NCI-H774 (cell line): ENCODE measurements around the gene LHX3.

Source experiments
- DNase-seq: peaks from one replicate; lab custom pipeline; 2025; lab: John Stamatoyannopoulos, UW

The LHX3 gene

GRCh38 chr9:136192289-136193126 lies 12.4 kb downstream of the LHX3 start:
- DNase-seq: no peak

- no peak for DNase-seq
These were observed 13.0 kb downstream of the LHX3 start for GRCh38 chr9:136191960-136192286.

GRCh38 chr9:136191099-136191959 lies 13.6 kb downstream of the LHX3 start:
- DNase-seq: no peak

DNA sequence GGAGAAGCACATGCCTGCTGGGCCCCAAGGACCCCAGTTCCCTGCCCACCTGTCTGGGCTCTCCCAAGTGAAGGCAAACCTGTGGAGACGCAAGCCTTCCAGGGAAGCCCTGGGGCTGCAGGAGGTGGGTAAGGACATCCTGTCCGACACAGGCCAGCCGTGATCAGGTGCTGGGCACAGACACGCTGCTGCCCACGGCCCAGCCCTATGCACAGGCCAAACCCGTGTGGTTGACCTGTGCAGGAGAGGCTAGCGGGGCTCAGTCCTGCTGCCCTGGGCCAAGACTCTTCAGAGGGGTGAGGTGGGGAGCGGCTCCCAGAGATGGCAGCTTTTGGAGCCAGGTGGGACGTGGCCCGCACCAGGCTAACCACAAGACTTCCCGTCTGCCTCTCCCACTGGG lies 14.3 kb downstream of the LHX3 start:
- no peak for DNase-seq

DNA sequence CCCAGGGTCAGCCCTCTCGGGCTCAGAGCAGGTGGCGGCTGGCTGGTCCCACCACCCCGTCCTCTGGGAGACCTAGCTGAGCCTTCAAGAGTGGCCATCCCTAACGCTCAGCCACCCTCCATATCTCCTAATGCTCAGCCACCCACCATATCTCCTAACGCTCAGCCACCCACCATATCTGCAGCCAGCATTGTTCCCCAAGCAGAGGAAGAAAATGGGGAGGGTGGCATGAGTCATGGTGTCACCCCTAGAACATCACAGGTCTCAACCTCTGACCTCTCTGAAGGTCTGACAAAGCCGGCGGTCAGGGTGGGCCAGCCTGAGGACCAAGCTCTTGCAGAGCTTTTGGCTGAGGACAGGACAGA lies 14.7 kb downstream of the LHX3 start:
- no peak for DNase-seq

- no peak for DNase-seq
These were observed 15.3 kb downstream of the LHX3 start for GRCh38 chr9:136189394-136190236.

DNA sequence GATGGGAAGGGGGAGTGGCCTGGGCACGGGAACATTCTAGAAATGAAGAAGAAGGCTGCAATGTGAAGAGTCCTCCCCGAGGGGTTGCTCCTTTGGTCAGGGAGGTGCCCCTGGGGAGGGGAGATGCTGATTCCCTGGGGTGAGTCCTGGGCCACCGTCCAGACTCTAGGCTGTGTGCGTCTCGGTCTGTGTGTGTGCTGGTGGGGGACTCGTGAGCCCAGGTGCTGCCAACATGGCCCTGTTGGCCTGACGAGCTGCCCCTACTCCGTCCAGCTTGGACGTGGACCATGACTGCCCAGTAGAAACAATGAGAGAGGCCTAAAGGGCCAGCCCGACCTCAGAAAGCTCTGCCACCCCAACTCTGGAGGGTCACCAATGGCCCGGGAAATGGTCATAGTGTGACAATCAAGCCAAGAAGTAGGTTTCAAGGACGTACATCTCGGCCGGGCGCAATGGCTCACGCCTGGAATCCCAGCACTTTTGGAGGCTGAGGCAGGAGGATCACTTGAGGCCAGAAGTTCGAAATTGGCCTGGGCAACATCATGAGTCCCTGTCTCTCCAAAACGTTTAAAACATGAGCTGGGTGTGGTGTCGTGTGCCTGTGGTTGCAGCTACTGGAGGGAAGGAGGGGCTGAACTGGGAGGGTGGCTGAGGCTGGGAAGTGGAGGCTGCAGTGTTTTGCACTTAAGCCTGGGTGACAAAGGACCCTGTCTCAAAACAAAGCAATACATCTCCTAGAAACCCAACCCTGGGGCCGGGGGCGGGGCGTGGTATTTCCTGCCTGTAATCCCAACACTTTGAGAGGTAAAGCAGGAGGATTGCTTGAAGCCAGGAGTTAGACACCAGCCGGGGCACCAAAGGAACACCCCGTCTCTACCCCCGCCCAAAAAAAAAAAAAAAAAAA lies 17.0 kb downstream of the LHX3 start:
- DNase-seq: no peak

DNA sequence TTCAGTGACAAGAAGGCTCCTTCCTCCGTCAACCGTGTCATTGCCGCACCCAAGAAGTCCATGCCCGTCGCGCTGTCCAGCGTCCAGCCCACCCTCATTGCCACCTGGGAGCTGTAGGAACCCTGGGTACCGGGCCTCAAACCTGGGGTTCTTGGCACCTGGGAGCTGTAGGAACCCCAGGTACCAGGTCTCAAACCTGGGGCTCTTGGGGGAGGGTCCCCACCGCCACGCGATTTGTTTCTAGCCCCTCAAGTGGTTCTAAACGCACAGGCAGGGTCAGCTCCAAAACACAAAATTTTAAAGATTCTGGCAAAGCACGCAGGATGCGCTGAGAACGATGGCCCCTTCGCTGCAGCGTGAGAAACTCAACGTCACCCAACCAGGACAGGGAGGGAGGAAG lies 17.7 kb downstream of the LHX3 start:
- no peak for DNase-seq

- DNase-seq: no peak
These were observed 18.5 kb downstream of the LHX3 start for GRCh38 chr9:136186386-136186785.

- DNase-seq: no peak
These were observed 19.1 kb downstream of the LHX3 start for GRCh38 chr9:136185596-136186366.

DNA sequence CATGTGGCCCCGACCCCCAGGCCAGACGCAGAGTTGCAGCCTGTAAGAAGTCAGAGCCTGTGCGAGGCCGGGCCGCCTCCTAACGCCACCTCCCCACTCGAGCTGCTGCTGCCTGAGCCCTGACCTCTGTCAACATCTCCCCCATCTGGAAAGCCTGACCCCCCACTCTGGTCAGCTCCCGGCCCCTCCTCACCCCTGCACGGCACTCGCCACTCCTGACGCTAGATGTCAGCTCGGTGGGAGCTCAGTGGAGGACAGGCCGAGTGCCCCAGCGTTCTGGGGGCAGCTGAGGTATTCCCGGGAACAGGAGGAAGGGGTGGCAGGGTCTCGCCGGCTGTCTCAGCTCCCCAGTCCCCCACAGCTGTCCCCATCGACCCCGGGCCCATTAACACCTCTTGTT lies 19.9 kb downstream of the LHX3 start:
- DNase-seq: no peak

GRCh38 chr9:136182850-136183422 lies 22.0 kb downstream of the LHX3 start:
- no peak for DNase-seq

GRCh38 chr9:136182420-136182787 lies 22.5 kb downstream of the LHX3 start:
- no peak for DNase-seq

DNA sequence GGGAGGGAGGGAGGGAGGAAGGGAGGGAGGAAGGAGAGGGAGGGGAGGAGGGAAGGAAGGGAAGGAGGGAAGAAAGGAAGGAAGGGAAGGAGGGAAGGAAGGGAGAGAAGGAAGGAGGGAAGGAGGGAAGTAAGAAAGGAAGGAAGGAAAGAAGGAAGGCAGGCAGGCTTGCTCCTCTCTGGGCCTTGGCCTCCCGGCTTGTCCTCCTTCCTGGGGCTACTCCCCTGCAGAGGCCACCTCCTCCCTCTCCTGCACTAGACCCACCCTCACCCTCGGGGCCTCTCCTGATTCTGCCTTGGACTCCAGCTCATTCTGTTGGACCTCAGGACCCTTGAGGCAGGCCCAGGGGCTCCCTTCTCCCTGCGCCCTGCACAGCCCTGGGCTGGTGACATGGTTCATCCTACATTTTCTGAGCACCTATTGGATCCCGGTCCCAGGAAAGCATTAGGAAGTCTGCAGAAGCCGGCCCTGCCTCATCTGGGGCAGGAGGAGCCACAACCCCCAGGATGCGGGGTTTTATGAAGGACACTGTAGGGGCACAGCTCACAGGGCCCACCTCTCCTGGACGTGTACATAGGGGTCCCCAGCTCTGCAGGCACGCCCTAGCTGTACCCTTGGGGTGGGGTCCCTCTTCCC lies 23.0 kb downstream of the LHX3 start:
- DNase-seq: no peak

DNA sequence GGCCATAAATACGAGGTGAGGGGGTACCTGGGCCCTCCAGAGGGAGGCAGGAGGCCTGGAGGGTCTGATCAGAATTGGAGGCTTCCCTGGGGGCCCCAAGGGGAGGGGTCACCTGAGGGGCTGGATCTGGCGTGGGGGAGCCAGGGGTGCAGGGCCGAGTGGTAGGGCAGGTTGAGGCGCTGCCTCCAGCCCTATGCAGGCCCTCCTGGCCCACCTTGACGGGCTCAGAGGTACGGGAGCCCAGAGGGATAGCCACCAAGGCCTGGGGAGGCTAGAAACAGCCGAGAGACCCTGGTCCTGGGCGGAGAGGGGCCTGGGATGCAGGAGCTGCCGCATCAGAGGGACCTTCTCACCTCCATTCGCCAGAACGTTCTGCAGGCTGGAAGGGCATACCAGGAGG lies 24.3 kb downstream of the LHX3 start:
- no peak for DNase-seq

DNA sequence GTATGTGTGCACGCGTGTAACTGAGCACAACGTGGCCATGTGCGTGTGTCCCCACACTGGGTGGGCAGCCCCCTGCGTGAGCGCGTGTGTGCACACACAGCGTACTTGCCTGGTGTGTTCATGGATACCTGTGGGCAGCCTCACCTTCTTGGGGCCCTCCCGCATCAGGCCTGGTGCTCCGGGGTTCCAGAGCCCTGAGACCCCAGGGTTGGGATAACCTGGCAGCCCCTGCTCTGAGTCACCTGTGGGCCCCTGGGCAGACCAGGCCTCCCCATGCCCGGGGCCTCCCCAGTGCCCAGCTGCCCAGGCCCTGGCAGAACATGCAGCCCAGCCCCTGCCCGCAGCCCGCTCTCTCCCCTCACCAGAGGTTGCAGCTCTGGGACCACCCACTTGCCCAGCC lies 25.2 kb downstream of the LHX3 start:
- DNase-seq: no peak

DNA sequence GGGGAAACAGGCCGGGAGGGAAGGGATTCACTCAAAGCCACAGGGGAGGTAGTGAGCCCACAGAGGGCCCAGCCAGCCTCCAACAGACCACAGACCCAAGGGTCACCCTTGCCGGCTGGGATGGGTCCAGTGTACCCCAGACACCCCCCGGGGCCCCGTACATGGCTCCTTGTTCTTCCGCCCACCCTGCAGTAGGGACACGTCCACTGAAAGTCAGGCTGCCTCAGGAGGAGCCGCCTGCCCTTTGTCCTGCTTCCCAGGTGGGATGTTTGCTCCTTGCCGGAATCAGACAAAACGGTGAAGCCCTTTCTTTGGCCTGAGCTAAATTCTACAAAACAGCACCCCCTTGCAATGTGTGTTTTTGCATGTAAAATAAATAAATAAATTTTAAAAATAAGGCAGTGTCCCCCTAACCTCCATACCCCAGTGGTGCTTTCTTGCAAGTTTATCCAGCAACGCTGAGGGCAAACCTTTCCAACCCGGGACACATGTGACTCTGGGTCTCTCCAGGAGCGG lies 25.8 kb downstream of the LHX3 start:
- DNase-seq: no peak

DNA sequence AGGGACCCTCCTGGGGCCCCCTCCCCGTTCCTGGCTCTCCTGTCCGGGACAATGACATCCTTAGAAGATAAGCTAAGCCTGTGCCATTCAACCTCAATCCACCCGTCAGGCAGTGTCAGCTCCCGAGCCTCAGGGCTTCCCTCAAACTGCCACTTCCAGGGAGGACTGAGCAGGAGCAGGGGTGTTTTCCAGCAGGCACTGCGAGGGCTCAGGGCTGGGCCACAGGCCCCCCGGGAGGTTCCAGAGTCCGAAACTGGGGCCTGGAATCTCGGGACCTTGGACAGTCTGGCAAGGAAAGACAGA lies 26.2 kb downstream of the LHX3 start:
- DNase-seq: no peak

- no peak for DNase-seq
These were observed 26.7 kb downstream of the LHX3 start for GRCh38 chr9:136178061-136178772.
